K562 treated with DMSO at 1 percent for 12 hours (cell line): Measurements from ENCODE around the gene SMG9. TPM values are rescaled to one million over a fixed set of nuclear protein-coding genes. Genes with fewer than 3 reads are reported as not detected.

Experiments
- total RNA-seq: library from RNA; unstranded; fragments of 300-600 nt; gene quantifications from 2 replicates; pipeline ENCODE4 v1.2.3, GENCODE V29; 2022; ENCODE audit not compliant: insufficient read depth

SMG9 gene, protein sequence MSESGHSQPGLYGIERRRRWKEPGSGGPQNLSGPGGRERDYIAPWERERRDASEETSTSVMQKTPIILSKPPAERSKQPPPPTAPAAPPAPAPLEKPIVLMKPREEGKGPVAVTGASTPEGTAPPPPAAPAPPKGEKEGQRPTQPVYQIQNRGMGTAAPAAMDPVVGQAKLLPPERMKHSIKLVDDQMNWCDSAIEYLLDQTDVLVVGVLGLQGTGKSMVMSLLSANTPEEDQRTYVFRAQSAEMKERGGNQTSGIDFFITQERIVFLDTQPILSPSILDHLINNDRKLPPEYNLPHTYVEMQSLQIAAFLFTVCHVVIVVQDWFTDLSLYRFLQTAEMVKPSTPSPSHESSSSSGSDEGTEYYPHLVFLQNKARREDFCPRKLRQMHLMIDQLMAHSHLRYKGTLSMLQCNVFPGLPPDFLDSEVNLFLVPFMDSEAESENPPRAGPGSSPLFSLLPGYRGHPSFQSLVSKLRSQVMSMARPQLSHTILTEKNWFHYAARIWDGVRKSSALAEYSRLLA
- 24.8 and 38.4 TPM in 2 replicates for total RNA-seq

DNA sequence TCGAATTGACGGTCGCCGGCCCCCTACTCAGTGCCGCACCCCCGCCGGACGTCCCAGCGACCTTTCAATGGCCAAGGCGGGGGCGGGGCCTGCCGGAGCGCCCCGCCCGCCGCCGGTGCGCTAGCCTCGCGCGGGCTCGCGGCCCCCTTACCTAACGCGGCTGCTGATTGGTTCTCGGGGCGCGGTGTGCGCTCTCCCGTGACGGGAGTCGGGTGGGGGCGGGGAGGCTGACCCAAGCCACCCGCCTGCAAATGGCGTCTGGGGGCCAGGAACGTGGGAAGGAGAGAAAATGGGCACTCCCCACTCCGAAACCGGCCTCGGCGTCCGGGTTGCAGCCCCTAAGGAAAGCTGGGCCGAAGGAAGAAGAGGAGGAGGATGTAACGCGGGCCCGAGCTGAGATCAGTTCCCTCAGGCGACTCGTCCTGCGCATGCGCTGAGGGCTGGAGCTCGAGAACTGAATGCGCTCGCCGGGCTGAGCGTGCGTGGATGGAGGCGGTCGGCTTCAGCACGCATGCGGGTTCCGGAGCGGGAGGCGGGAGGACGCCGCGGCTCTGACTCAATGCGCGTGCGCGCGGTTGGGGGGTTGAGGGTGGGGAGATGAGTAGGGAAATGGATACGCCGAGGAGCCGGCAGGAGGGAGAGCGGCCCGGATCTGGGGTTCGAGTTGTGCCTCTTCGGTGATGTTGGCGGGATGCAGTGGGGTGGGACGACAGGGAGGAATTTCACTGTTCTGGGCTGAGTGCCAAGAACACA is at the start of gene SMG9:
TSS of gene SMG9 (minus strand) at position 460 of the 753 bp plus-strand sequence. CDS start 4,221 bp downstream, outside the sequence.

DNA sequence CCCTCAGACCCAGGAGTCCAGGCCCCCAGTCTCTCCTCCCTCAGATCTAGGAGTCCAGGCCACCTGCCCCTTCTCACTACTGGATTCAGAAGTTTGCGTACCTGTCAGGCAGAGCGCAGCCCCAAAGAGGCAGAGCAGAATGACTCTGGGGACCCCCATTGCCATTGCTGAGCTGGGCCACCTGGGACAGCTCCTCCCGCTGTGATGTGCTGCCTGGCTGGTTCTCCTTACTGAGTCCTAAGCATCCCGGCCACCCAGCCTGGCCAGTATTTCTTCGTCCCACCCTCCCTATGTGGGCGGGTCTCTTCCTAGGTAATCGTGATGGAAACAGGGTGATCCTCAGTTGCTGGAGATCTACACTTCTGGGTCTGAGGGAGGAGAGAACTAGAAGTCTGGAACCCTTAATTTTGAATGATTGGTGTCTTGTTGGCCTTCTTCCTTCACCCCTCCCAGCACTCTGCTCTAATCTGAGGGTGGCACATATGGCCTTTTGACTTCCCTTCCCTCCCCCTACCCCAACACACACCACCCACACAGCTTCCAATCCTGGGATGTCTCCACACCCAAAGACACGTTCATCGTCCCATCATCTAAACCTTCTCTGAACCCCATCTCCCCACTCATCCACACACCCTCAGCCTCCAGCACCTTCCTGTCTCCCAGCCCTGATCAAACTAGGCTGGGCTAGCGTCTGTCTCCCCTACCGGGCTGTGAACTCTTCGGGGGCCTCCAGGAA is 47.6 kb upstream of the SMG9 start, which contains the start of gene LYPD5:
TSS of gene LYPD5 (minus strand) at position 232 of the 736 bp plus-strand sequence. CDS start at position 165, 67 bp downstream.

DNA sequence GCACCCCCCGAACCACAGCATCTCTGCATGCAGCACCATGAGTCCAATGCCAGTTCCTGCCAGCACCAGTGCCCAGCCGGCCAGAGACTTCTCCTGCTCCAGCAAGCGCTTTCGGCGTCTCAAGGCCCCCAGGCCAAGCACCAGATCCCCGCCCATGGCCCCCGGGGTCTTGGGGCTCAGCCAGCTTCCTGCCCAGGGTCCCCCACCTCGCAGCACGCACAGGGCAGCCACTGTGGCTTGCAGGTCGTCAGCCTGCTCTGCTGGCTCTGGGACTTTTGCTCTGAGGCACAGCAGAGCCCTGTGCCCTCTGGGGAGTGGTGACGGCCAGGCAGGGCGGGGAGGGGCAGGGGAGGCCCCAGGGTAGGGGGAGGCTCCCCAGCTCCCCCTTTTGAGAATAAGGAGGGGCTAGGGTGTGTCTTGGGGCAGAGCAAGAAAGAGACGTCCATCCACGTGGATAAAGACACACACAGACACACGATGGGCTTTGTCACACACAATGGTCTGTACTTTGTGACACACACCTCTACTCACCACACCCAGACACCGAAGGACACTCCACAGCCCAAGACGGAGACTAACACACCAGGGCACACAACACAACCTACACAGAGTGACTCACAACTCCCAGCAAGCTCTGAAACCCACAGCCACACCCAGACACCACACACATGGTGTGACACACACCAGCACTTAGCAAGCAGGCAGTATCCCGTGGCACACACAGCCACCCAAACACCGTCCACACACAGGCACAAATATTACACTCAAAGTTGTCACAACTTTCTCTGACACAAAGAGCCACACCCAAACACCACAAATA is 26.2 kb upstream of the SMG9 start, which contains the start of gene KCNN4:
TSS of gene KCNN4 (minus strand) at position 268 of the 820 bp plus-strand sequence. CDS start at position 156, 112 bp downstream.

DNA sequence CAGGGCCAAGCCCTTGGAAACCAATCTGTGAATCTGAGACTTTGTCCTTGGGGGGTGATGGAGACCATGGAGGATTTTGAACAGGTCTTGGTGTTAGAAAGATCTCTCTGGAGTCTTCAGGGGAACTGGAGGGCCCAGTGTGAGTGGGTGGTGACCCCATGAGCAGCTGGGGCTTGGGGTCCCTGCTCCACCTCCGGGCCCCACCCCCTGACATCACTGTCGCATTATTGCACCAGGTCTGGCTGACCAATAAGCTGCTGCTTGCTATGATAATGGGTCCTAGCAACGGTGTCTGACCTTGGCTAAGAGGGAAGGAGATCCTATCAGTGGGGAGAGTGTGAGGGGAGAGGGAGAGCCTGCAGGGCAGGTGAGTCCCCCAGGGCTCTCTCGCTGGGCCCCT is 39.0 kb downstream of the SMG9 start, which contains the start of gene IRGC:
TSS of gene IRGC (plus strand) at position 301 of the 400 bp plus-strand sequence. CDS start 2,483 bp downstream, outside the sequence.

Other genes with a start within 250 kb of the SMG9 start
- gene ETHE1, start 227.8 kb downstream of the SMG9 start, total RNA-seq = 25.9 and 37.1 TPM in 2 replicates
- 1.9 TPM in 1 of 2 replicates, not detected in the other for gene ZNF575, start 221.8 kb downstream of the SMG9 start, total RNA-seq
- 33.6 and 58.9 TPM in 2 replicates for gene XRCC1, start 179.4 kb downstream of the SMG9 start, total RNA-seq
- 2.2 and 4.5 TPM in 2 replicates for gene PINLYP, start 179.2 kb downstream of the SMG9 start, total RNA-seq
- 3.6 and 7.0 TPM in 2 replicates for gene IRGQ, start 158.8 kb downstream of the SMG9 start, total RNA-seq
- gene ZNF576, start 158.4 kb downstream of the SMG9 start, total RNA-seq = 11.0 and 15.2 TPM in 2 replicates
- 0.57 and 1.8 TPM in 2 replicates for gene SRRM5, start 142.9 kb downstream of the SMG9 start, total RNA-seq
- gene ZNF428, start 135.3 kb downstream of the SMG9 start, total RNA-seq = 61.7 and 81.6 TPM in 2 replicates
- 3.4 and 5.0 TPM in 2 replicates for gene CADM4, start 115.1 kb downstream of the SMG9 start, total RNA-seq
- 22.5 and 28.7 TPM in 2 replicates for gene PLAUR, start 84.8 kb downstream of the SMG9 start, total RNA-seq
- gene IRGC, start 38.9 kb downstream of the SMG9 start, total RNA-seq = not detected in 2 replicates
- gene KCNN4, start 26.0 kb upstream of the SMG9 start, total RNA-seq = 8.2 and 11.0 TPM in 2 replicates
- 1.4 TPM in 1 of 2 replicates, not detected in the other for gene LYPD5, start 47.5 kb upstream of the SMG9 start, total RNA-seq
- gene ZNF283, start 72.4 kb upstream of the SMG9 start, total RNA-seq = 1.5 and 5.6 TPM in 2 replicates
- 1.1 and 1.2 TPM in 2 replicates for gene ZNF404, start 129.0 kb upstream of the SMG9 start, total RNA-seq
- 1.6 and 7.4 TPM in 2 replicates for gene ZNF45, start 180.3 kb upstream of the SMG9 start, total RNA-seq
- 0.60 TPM in 1 of 2 replicates, not detected in the other for gene ZNF221, start 196.3 kb upstream of the SMG9 start, total RNA-seq
- not detected in 2 replicates for gene ZNF155, start 229.2 kb upstream of the SMG9 start, total RNA-seq
- gene ZNF230, start 248.0 kb upstream of the SMG9 start, total RNA-seq = 0.56 and 2.2 TPM in 2 replicates